SJSA1 (cell line): ENCODE results near the gene IMMP2L. TPM values are rescaled to one million over a fixed set of nuclear protein-coding genes. Genes with fewer than 3 reads are reported as not detected.
A peak's percentile ranks its signal among the peaks of the same experiment; 100 is the strongest.

Source experiments
- DNase-seq, 2 experiments: peaks; one replicate each; pipeline ENCODE4 v3.0.0-alpha.2; 2015 to 2020; ENCODE audit warnings: low spot score in 2 of 2, low read depth in 1 of 2
- H3K27ac ChIP-seq: fragments of 250-450 bp; sonication (Bioruptor Pico); 2 replicates; pipeline ENCODE4 v1.5.1; 2020; ENCODE audit warnings: mild to moderate bottlenecking, moderate library complexity
- H3K27me3 ChIP-seq: fragments of 250-450 bp; sonication (Bioruptor Pico); replicated peaks from 2 replicates; pipeline ENCODE4 v1.5.1; 2020; ENCODE audit warnings: mild to moderate bottlenecking, moderate library complexity
- H3K36me3 ChIP-seq: fragments of 250-450 bp; sonication (Bioruptor Pico); 2 replicates; pipeline ENCODE4 v1.5.1; 2020; ENCODE audit warnings: mild to moderate bottlenecking
- H3K4me1 ChIP-seq: fragments of 250-450 bp; sonication (Bioruptor Pico); replicated peaks from 2 replicates; pipeline ENCODE4 v1.6.1; 2021; ENCODE audit warnings: mild to moderate bottlenecking
- H3K4me3 ChIP-seq: fragments of 250-450 bp; sonication (Bioruptor Pico); 2 replicates; pipeline ENCODE4 v1.5.1; 2020; ENCODE audit warnings: mild to moderate bottlenecking
- H3K9me3 ChIP-seq: fragments of 250-450 bp; sonication (Bioruptor Pico); replicated peaks from 2 replicates; pipeline ENCODE4 v1.5.1; 2020; ENCODE audit warnings: mild to moderate bottlenecking
- total RNA-seq: library from RNA; depleted of rRNA; stranded (reverse); fragments of >200 nt; shearing (Covaris generic); gene quantifications from 2 replicates; pipeline ENCODE4 v1.2.3, GENCODE V29; 2014

IMMP2L gene
- total RNA-seq, 1 experiment from 2014 or later = 16.2 TPM

- Histone ChIP-seq H3K27ac (no peak overlapping the region), H3K36me3 (no peaks in the 10 kb centered on the region), H3K27me3 (no peaks in the 10 kb centered on the region), H3K9me3 (0 out of 2 replicates have a peak, but pooled peaks cover 3% of the 10 kb centered on the region), H3K4me1 (peaks cover 4% of the 10 kb centered on the region; the same call in 1 of the 2 replicates), H3K4me3 (no peak overlapping the region)
- no peak for DNase-seq
Observed at GRCh38 chr7:111068618-111069017, 493.7 kb downstream of the IMMP2L start.

- H3K9me3 ChIP-seq = peaks cover 7% of the 10 kb centered on the region; the same call in 1 of the 2 replicates
- H3K4me3 ChIP-seq = no peak overlapping the region
- DNase-seq = no peak
Observed at GRCh38 chr7:111067682-111068081, 494.6 kb downstream of the IMMP2L start.

GRCh38 chr7:111067251-111067650, 495.0 kb downstream of the IMMP2L start:
- no peak for DNase-seq
- Histone ChIP-seq H3K27ac (no peak overlapping the region), H3K36me3 (no peaks in the 10 kb centered on the region)

More at GRCh38 chr7:111067682-111068081, 494.6 kb downstream of the IMMP2L start:
- Histone ChIP-seq H3K4me1 (peaks cover 4% of the 10 kb centered on the region; the same call in 1 of the 2 replicates), H3K27me3 (no peaks in the 10 kb centered on the region), H3K27ac (no peak overlapping the region), H3K36me3 (no peaks in the 10 kb centered on the region)

GRCh38 chr7:111063166-111063565, 499.1 kb downstream of the IMMP2L start:
- no peaks in the 10 kb centered on the region for H3K4me1 ChIP-seq
- no peaks in the 10 kb centered on the region for H3K36me3 ChIP-seq
- H3K27me3 ChIP-seq = no peaks in the 10 kb centered on the region
- peaks cover 12% of the 10 kb centered on the region for H3K9me3 ChIP-seq
- H3K4me3 ChIP-seq = no peak overlapping the region
- H3K27ac ChIP-seq = no peak overlapping the region
- no peak for DNase-seq

More at GRCh38 chr7:111067251-111067650, 495.0 kb downstream of the IMMP2L start:
- Histone ChIP-seq H3K9me3 (peaks cover 11% of the 10 kb centered on the region), H3K4me1 (peaks cover 4% of the 10 kb centered on the region; the same call in 1 of the 2 replicates), H3K4me3 (no peak overlapping the region), H3K27me3 (no peaks in the 10 kb centered on the region)

GRCh38 chr7:111059833-111060232, 502.5 kb downstream of the IMMP2L start:
- DNase-seq = no peak
- no peaks in the 10 kb centered on the region for H3K36me3 ChIP-seq
- no peak overlapping the region for H3K4me3 ChIP-seq
- H3K27ac ChIP-seq = no peak overlapping the region
- H3K9me3 ChIP-seq = peaks cover 10% of the 10 kb centered on the region
- no peaks in the 10 kb centered on the region for H3K4me1 ChIP-seq
- no peaks in the 10 kb centered on the region for H3K27me3 ChIP-seq

GRCh38 chr7:111057066-111057465, 505.2 kb downstream of the IMMP2L start:
- Histone ChIP-seq H3K9me3 (no peaks in the 10 kb centered on the region; the same call in 1 of the 2 replicates), H3K27ac (no peak overlapping the region), H3K27me3 (no peaks in the 10 kb centered on the region), H3K36me3 (no peaks in the 10 kb centered on the region), H3K4me3 (no peak overlapping the region), H3K4me1 (no peaks in the 10 kb centered on the region)
- DNase-seq = no peak

GRCh38 chr7:111056371-111056770, 505.9 kb downstream of the IMMP2L start:
- Histone ChIP-seq H3K4me1 (peaks cover 5% of the 10 kb centered on the region), H3K27me3 (no peaks in the 10 kb centered on the region), H3K4me3 (no peak overlapping the region), H3K27ac (no peak overlapping the region), H3K9me3 (no peaks in the 10 kb centered on the region), H3K36me3 (no peaks in the 10 kb centered on the region)
- DNase-seq = no peak

GRCh38 chr7:111053035-111053434, 509.3 kb downstream of the IMMP2L start:
- no peaks in the 10 kb centered on the region for H3K27me3 ChIP-seq
- no peak for DNase-seq
- H3K4me3 ChIP-seq = no peak overlapping the region
- H3K4me1 ChIP-seq = peaks cover 15% of the 10 kb centered on the region
- no peak overlapping the region for H3K27ac ChIP-seq
- H3K9me3 ChIP-seq = no peaks in the 10 kb centered on the region
- no peaks in the 10 kb centered on the region for H3K36me3 ChIP-seq

GRCh38 chr7:111051832-111052231, 510.5 kb downstream of the IMMP2L start:
- Histone ChIP-seq H3K27me3 (no peaks in the 10 kb centered on the region), H3K9me3 (no peaks in the 10 kb centered on the region), H3K4me3 (no peak overlapping the region), H3K36me3 (no peaks in the 10 kb centered on the region), H3K4me1 (peaks cover 15% of the 10 kb centered on the region), H3K27ac (peak overlapping the region; percentile 61)
- DNase-seq = no peak

- no peaks in the 10 kb centered on the region for H3K36me3 ChIP-seq
- H3K4me3 ChIP-seq = no peak overlapping the region
- no peaks in the 10 kb centered on the region for H3K9me3 ChIP-seq
- H3K4me1 ChIP-seq = peaks cover 15% of the 10 kb centered on the region
- DNase-seq = peak in 1 of 2 experiments; percentile 78
- H3K27ac ChIP-seq = peak overlapping the region; percentile 61
- no peaks in the 10 kb centered on the region for H3K27me3 ChIP-seq
Observed at GRCh38 chr7:111050875-111051416, 511.3 kb downstream of the IMMP2L start.

GRCh38 chr7:111049971-111050680, 512.2 kb downstream of the IMMP2L start:
- no peaks in the 10 kb centered on the region for H3K36me3 ChIP-seq
- H3K4me1 ChIP-seq = peaks cover 15% of the 10 kb centered on the region
- no peak overlapping the region for H3K4me3 ChIP-seq
- H3K27ac ChIP-seq = peak overlapping the region; percentile 61
- H3K9me3 ChIP-seq = no peaks in the 10 kb centered on the region
- H3K27me3 ChIP-seq = no peaks in the 10 kb centered on the region
- DNase-seq = no peak

- Histone ChIP-seq H3K4me3 (no peak overlapping the region), H3K9me3 (no peaks in the 10 kb centered on the region), H3K27ac (no peak overlapping the region), H3K27me3 (no peaks in the 10 kb centered on the region), H3K36me3 (no peaks in the 10 kb centered on the region), H3K4me1 (peaks cover 15% of the 10 kb centered on the region)
- no peak for DNase-seq
Observed at GRCh38 chr7:111047595-111047994, 514.7 kb downstream of the IMMP2L start.

GRCh38 chr7:111045449-111045848, 516.8 kb downstream of the IMMP2L start:
- no peak for DNase-seq
- Histone ChIP-seq H3K27me3 (no peaks in the 10 kb centered on the region), H3K27ac (no peak overlapping the region)

GRCh38 chr7:111043561-111043960, 518.7 kb downstream of the IMMP2L start:
- no peaks in the 10 kb centered on the region for H3K36me3 ChIP-seq
- no peaks in the 10 kb centered on the region for H3K4me1 ChIP-seq
- H3K9me3 ChIP-seq = no peaks in the 10 kb centered on the region
- no peaks in the 10 kb centered on the region for H3K27me3 ChIP-seq
- H3K4me3 ChIP-seq = no peak overlapping the region
- no peak for DNase-seq
- no peak overlapping the region for H3K27ac ChIP-seq

More at GRCh38 chr7:111045449-111045848, 516.8 kb downstream of the IMMP2L start:
- Histone ChIP-seq H3K9me3 (no peaks in the 10 kb centered on the region), H3K4me1 (peaks cover 3% of the 10 kb centered on the region), H3K36me3 (no peaks in the 10 kb centered on the region), H3K4me3 (no peak overlapping the region)
